H1 (cell line): ENCODE results near the gene ULK3. TPM values are rescaled to one million over a fixed set of nuclear protein-coding genes. Genes with fewer than 3 reads are reported as not detected.
A peak's percentile ranks its signal among the peaks of the same experiment; 100 is the strongest.

Experiments used
- CTCF ChIA-PET: fragments of 300-600 bp; sonication (Branson Sonifier 250); formaldehyde crosslinking; loops from one replicate; lab custom pipeline; 2021; ENCODE audit not compliant: partially characterized antibody; lab: Charles Lee
- POLR2A ChIA-PET: fragments of 300-600 bp; sonication (Branson Sonifier 250); formaldehyde crosslinking; loops from one replicate; lab custom pipeline; 2021; ENCODE audit warnings: inconsistent platforms; ENCODE audit not compliant: partially characterized antibody; lab: Charles Lee
- DNase-seq, 2 experiments: peaks; one replicate each; pipeline versions ENCODE4 v3.0.0 to v3.0.0-alpha.2; 2010 to 2022; ENCODE audit warnings: low spot score in 2 of 2, low read depth in 1 of 2, mixed read lengths in 1 of 2
- FAIRE-seq: peaks from 2 replicates; lab custom pipeline; 2011; peaks lifted over from hg19 to GRCh38; lab: Jason Lieb, UNC
- H2AFZ ChIP-seq: 2 replicates; pipeline ENCODE4 v1.8.1; 2012; ENCODE audit warnings: low read length, inconsistent platforms
- H2AK5ac ChIP-seq: 2 replicates; pipeline ENCODE4 v1.6.1; 2013; ENCODE audit warnings: low read depth, low read length
- H2BK120ac ChIP-seq: replicated peaks from 2 replicates; pipeline ENCODE3; 2013; ENCODE audit warnings: low read depth, low read length, inconsistent platforms
- H2BK12ac ChIP-seq: 2 replicates; pipeline ENCODE4 v1.6.1; 2013; ENCODE audit warnings: low read depth, low read length
- H2BK15ac ChIP-seq: 2 replicates; pipeline ENCODE4 v1.6.1; 2013; ENCODE audit warnings: low read length
- H2BK20ac ChIP-seq: 2 replicates; pipeline ENCODE4 v1.6.1; 2013; ENCODE audit warnings: low read length
- H2BK5ac ChIP-seq: 2 replicates; pipeline ENCODE4 v1.6.1; 2013; ENCODE audit warnings: low read depth, low read length
- H3K14ac ChIP-seq: 2 replicates; pipeline ENCODE4 v1.6.1; 2013; ENCODE audit warnings: inconsistent platforms; ENCODE audit not compliant: insufficient read length
- H3K18ac ChIP-seq: 2 replicates; pipeline ENCODE4 v1.6.1; 2013; ENCODE audit warnings: low read length; ENCODE audit errors: extremely low read depth
- H3K23ac ChIP-seq: 2 replicates; pipeline ENCODE4 v1.6.1; 2013; ENCODE audit warnings: inconsistent platforms; ENCODE audit not compliant: insufficient read length
- H3K23me2 ChIP-seq: 2 replicates; pipeline ENCODE4 v1.6.1; 2013; ENCODE audit warnings: low read depth, low read length
- H3K27ac ChIP-seq: 2 replicates; pipeline ENCODE4 v1.6.1; 2011; ENCODE audit warnings: low read depth, low read length, inconsistent platforms
- H3K27me3 ChIP-seq, 4 experiments: replicated peaks in 1 of 4; 1 replicate in 1 of 4; 2 replicates in 3 of 4; pipeline versions ENCODE4 v1.6.1 to v1.8.1; 2011 to 2013; ENCODE audit warnings: low read length in 3 of 4, mild to moderate bottlenecking in 3 of 4, inconsistent platforms in 2 of 4, mixed read lengths in 2 of 4, moderate library complexity in 1 of 4; ENCODE audit not compliant: control insufficient read depth in 3 of 4, insufficient read depth in 3 of 4; ENCODE audit errors: extremely low read depth in 1 of 4
- H3K36me3 ChIP-seq, 4 experiments: 2 replicates each; pipeline versions ENCODE4 v1.6.1 to v1.8.1; 2011 to 2013; ENCODE audit warnings: mild to moderate bottlenecking in 4 of 4, low read length in 3 of 4, moderate library complexity in 2 of 4, control low read depth in 1 of 4, inconsistent platforms in 1 of 4; ENCODE audit not compliant: insufficient read depth in 4 of 4, control insufficient read depth in 2 of 4
- H3K4ac ChIP-seq: replicated peaks from 2 replicates; pipeline ENCODE3; 2013; ENCODE audit warnings: low read length, low read depth, mixed read lengths, inconsistent platforms; ENCODE audit not compliant: insufficient read length
- H3K4me1 ChIP-seq, 4 experiments: replicated peaks in 1 of 4; 1 replicate in 1 of 4; 2 replicates in 3 of 4; pipeline versions ENCODE4 v1.6.1 to v1.8.1; 2011 to 2013; ENCODE audit warnings: low read length in 3 of 4, inconsistent platforms in 2 of 4, mixed read lengths in 1 of 4; ENCODE audit not compliant: insufficient read depth in 4 of 4, control insufficient read depth in 3 of 4
- H3K4me2 ChIP-seq, 2 experiments: 2 replicates each; pipeline versions ENCODE4 v1.6.1 to v1.8.1; 2011 to 2013; ENCODE audit warnings: low read depth in 2 of 2, low read length in 2 of 2, control low read depth in 1 of 2, inconsistent platforms in 1 of 2, mild to moderate bottlenecking in 1 of 2; ENCODE audit not compliant: insufficient read depth in 1 of 2
- H3K4me3 ChIP-seq, 4 experiments: fragments of 200-600, 300-600 bp in 1 of 4; sonication (generic), shearing (Covaris generic), sonication (Bioruptor Twin) in 1 of 4; 2 replicates each; pipeline versions ENCODE4 v1.5.1 to v1.8.1; 2011 to 2016; ENCODE audit warnings: low read length in 4 of 4, low read depth in 3 of 4, control low read depth in 2 of 4, inconsistent platforms in 2 of 4, mild to moderate bottlenecking in 2 of 4, mixed read lengths in 1 of 4, moderate library complexity in 1 of 4; ENCODE audit not compliant: insufficient read depth in 2 of 4; ENCODE audit errors: extremely low read depth in 1 of 4
- H3K56ac ChIP-seq: replicated peaks from 2 replicates; pipeline ENCODE3; 2013; ENCODE audit warnings: low read depth, mild to moderate bottlenecking, mixed read lengths, low read length, inconsistent platforms; ENCODE audit not compliant: insufficient read length
- H3K79me1 ChIP-seq: 2 replicates; pipeline ENCODE4 v1.6.1; 2013; ENCODE audit warnings: low read depth, low read length, control low read depth
- H3K79me2 ChIP-seq, 2 experiments: 2 replicates each; pipeline versions ENCODE4 v1.6.1 to v1.8.1; 2012 to 2013; ENCODE audit warnings: low read length in 2 of 2, mild to moderate bottlenecking in 2 of 2, inconsistent platforms in 1 of 2; ENCODE audit not compliant: insufficient read depth in 2 of 2, control insufficient read depth in 1 of 2
- H3K9ac ChIP-seq, 4 experiments: replicated peaks in 1 of 4; 1 replicate in 1 of 4; 2 replicates in 3 of 4; pipeline versions ENCODE4 v1.6.1 to v1.8.1; 2011 to 2013; ENCODE audit warnings: low read depth in 3 of 4, low read length in 3 of 4, control low read depth in 2 of 4, mild to moderate bottlenecking in 2 of 4, moderate library complexity in 2 of 4, inconsistent platforms in 1 of 4; ENCODE audit errors: extremely low read depth in 1 of 4
- H3K9me3 ChIP-seq, 2 experiments: 2 replicates each; pipeline versions ENCODE4 v1.6.1 to v1.8.1; 2012 to 2013; ENCODE audit warnings: mild to moderate bottlenecking in 2 of 2, moderate library complexity in 2 of 2, control low read depth in 1 of 2, inconsistent platforms in 1 of 2, low read depth in 1 of 2, low read length in 1 of 2, mixed read lengths in 1 of 2; ENCODE audit not compliant: insufficient read depth in 2 of 2
- H4K20me1 ChIP-seq, 2 experiments: replicated peaks in 1 of 2; 2 replicates each; pipeline versions ENCODE3 to v1.8.1; 2011 to 2013; ENCODE audit warnings: inconsistent platforms in 2 of 2, low read length in 2 of 2, mild to moderate bottlenecking in 1 of 2; ENCODE audit not compliant: insufficient read depth in 2 of 2, control insufficient read depth in 1 of 2
- H4K5ac ChIP-seq: 2 replicates; pipeline ENCODE4 v1.6.1; 2013; ENCODE audit warnings: low read length, low read depth, mixed read lengths, inconsistent platforms; ENCODE audit not compliant: insufficient read length
- H4K8ac ChIP-seq: 2 replicates; pipeline ENCODE4 v1.8.0; 2013; ENCODE audit warnings: mild to moderate bottlenecking, moderate library complexity, low read length, inconsistent platforms; ENCODE audit not compliant: insufficient read depth; ENCODE audit errors: extremely low read depth
- H4K91ac ChIP-seq: replicated peaks from 2 replicates; pipeline ENCODE3; 2013; ENCODE audit warnings: low read length, mixed read lengths, inconsistent platforms; ENCODE audit not compliant: insufficient read length
- ASH2L ChIP-seq: fragments of 200-600, 300-600 bp; sonication (generic); IDR thresholded peaks from one replicate; pipeline ENCODE4 v1.7.1; 2017; ENCODE audit warnings: low read length
- BRCA1 ChIP-seq: IDR thresholded peaks from 2 replicates; pipeline ENCODE4 v1.6.1; 2012; ENCODE audit warnings: low read depth, low read length, improper control_type of control experiment
- GABPA ChIP-seq: IDR thresholded peaks from 2 replicates; pipeline ENCODE4 v1.6.1; 2011; ENCODE audit warnings: mild to moderate bottlenecking, low read length, moderate library complexity, borderline replicate concordance; ENCODE audit not compliant: insufficient read depth
- KDM4A ChIP-seq: IDR thresholded peaks from one replicate; pipeline ENCODE4 v1.7.1; 2012; ENCODE audit warnings: low read depth, mild to moderate bottlenecking, moderate library complexity, low read length, inconsistent platforms; ENCODE audit not compliant: severe bottlenecking
- MAX ChIP-seq: IDR thresholded peaks from 2 replicates; pipeline ENCODE4 v1.6.1; 2012; ENCODE audit warnings: inconsistent platforms
- POLR2AphosphoS5 ChIP-seq: IDR thresholded peaks from 2 replicates; pipeline ENCODE4 v1.6.1; 2011; ENCODE audit warnings: low read depth, low read length
- SIRT6 ChIP-seq: IDR thresholded peaks from one replicate; pipeline ENCODE4 v1.7.1; 2012; ENCODE audit warnings: low read length, inconsistent platforms
- TBP ChIP-seq: IDR thresholded peaks from 2 replicates; pipeline ENCODE4 v1.6.1; 2011; ENCODE audit warnings: low read depth, low read length, improper control_type of control experiment
- WGBS, 2 experiments: shearing (Covaris generic) in 1 of 2; methylation state at CpG; one replicate each; pipeline versions ENCODE4 v1.1.6 to v1.1.7; 2013 to 2015; ENCODE audit warnings: low lambda C conversion rate in 2 of 2, mixed read lengths in 2 of 2, inconsistent platforms in 1 of 2, low coverage in 1 of 2, missing lambda C conversion rate in 1 of 2; ENCODE audit not compliant: insufficient replicate concordance in 2 of 2, insufficient coverage in 1 of 2, insufficient read length in 1 of 2; ENCODE audit errors: extremely low coverage in 1 of 2, missing lambda C conversion rate in 1 of 2; 5-methylcytosine and 5-hydroxymethylcytosine counted together
- polyA plus RNA-seq, 7 experiments: library from polyadenylated mRNA; depleted of rRNA in 3 of 7; stranded (reverse) in 5 of 7; unstranded in 2 of 7; fragments of >200 nt in 5 of 7; fragments of 200-250 nt in 2 of 7; gene quantifications; 1 replicate in 5 of 7; 2 replicates in 1 of 7; 4 replicates in 1 of 7; pipeline versions ENCODE4 v1.2.1 to v1.2.3, GENCODE V29; 2011 to 2013; ENCODE audit warnings: missing spikeins in 2 of 7, mixed read lengths in 2 of 7
- total RNA-seq: library from RNA; stranded (reverse); fragmentation: NEBNext Ultra II Directional; extraction: Animal tissue kit (Norgen Biotek cat#: 25700); gene quantifications from 2 replicates; pipeline ENCODE4 v1.2.1, GENCODE V29; 2021
- TF ChIP-seq, protein P1 (sequence below): IDR thresholded peaks from 2 replicates; pipeline ENCODE4 v1.6.1; 2012; ENCODE audit warnings: low read length, inconsistent platforms

The ULK3 gene
- total and polyA plus RNA-seq, 2 of the 8 experiments (the other 6 are each of a cell fraction or from before 2014, with no cell fraction given): 27.1 to 34.4 TPM

DNA sequence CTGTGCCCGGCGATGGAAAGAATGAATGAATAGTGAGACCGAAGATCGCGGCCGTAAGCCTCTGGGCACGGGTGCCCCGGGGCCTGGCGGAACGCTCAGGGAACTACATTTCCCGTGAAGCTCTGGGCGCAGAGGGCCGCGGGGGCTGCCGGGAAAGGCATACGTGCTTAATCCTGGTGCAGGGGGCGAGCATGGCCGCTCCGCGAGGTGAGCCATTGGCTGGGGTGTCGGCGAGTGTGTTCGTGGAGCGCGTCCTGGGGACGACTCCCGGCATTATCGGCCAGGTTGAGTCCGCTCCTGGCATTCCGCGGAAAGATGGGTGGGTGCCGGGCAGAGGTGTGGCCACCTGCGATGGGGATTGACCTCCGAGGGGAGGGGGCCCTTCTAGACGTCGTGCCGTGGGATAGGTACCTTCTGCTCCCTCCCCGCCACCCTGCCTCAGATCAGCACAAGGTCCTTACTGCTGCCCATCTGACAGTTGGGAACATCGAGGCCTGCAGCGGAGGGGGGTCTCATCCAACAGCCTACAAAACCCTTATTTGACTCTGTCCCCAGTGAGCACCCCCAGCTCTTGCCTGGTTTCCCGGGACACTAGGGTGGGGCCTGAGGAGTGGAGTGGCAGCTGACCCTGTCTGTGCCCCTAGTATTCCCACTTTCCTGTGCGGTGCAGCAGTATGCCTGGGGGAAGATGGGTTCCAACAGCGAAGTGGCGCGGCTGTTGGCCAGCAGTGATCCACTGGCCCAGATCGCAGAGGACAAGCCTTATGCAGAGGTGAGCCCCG is 47.1 kb upstream of the ULK3 start, which contains the start of gene MPI:
Gene MPI (plus strand): TSS at position 160 of the 782 bp plus-strand sequence. CDS start 32 bp downstream, at position 192.
- no peaks in the 10 kb centered on the region for H3K27me3 ChIP-seq
- H2BK12ac ChIP-seq: 0 out of 2 replicates have a peak within 1 kb of the TSS, but pooled peaks have one; percentile 88
- peaks cover 9% of the 10 kb centered on the region for H3K23me2 ChIP-seq
- H4K8ac ChIP-seq: peak within 1 kb of the TSS; percentile 89; the same call in 1 of the 2 replicates
- ChIA-PET CTCF (interaction anchor here (0.9 to 6.2 kb wide), 6 partner anchors 11 to 119 kb away, joined by 3 to 54 read pairs (median 3); partner anchors contain the start of gene SCAMP2), POLR2A (interaction anchor here (0.6 to 7.0 kb wide), 15 partner anchors 10 to 131 kb away, joined by 3 to 116 read pairs (median 4); partner anchors contain the start of genes FAM219B and SCAMP2)
- peak within 1 kb of the TSS; percentile 80 to 96 (median 88) for H3K4me3 ChIP-seq
- H3K4me1 ChIP-seq: peaks cover 0 to 4% (median 2%) of the 10 kb centered on the region in 4 experiments; a peak in 4 of 7 replicates
- H2AFZ ChIP-seq: peak within 1 kb of the TSS; percentile 99
- H4K91ac ChIP-seq: peak within 1 kb of the TSS; percentile 96
- no peak within 1 kb of the TSS for H3K14ac ChIP-seq
- H3K4ac ChIP-seq: no peak within 1 kb of the TSS
- no peaks in the 10 kb centered on the region for H3K79me1 ChIP-seq
- no peaks in the 10 kb centered on the region for H3K9me3 ChIP-seq
- peak within 1 kb of the TSS; percentile 90 for H3K4me2 ChIP-seq
- no peaks in the 10 kb centered on the region for H4K20me1 ChIP-seq
- peak within 1 kb of the TSS; percentile 86 for H4K5ac ChIP-seq
- H3K18ac ChIP-seq: peak within 1 kb of the TSS; percentile 88
- H2BK15ac ChIP-seq: peak within 1 kb of the TSS; percentile 82; the same call in 1 of the 2 replicates
- H3K56ac ChIP-seq: peak within 1 kb of the TSS; percentile 93
- FAIRE-seq (no peak), DNase-seq (peak in 1 of 2 experiments; percentile 93)
- 4% methylated on average over 45 of the region's 47 CpGs; no CpG with 5 or more reads in 1 of the 2 experiments for WGBS, 2 experiments
- H3K27ac ChIP-seq: peak within 1 kb of the TSS; percentile 90
- H2AK5ac ChIP-seq: peak within 1 kb of the TSS; percentile 75; the same call in 1 of the 2 replicates
- H2BK20ac ChIP-seq: no peak within 1 kb of the TSS
- H3K36me3 ChIP-seq: peaks cover 5 to 18% (median 14%) of the 10 kb centered on the region in 4 experiments; a peak in 5 of 8 replicates
- H3K23ac ChIP-seq: no peak within 1 kb of the TSS
- H2BK5ac ChIP-seq: peak within 1 kb of the TSS; percentile 80; the same call in 1 of the 2 replicates
- no peaks in the 10 kb centered on the region for H3K79me2 ChIP-seq
- no peak within 1 kb of the TSS for H2BK120ac ChIP-seq
- peak within 1 kb of the TSS in 3 of 4 experiments; percentile 89 to 97 (median 95); a peak in 6 of 7 replicates for H3K9ac ChIP-seq
- TF ChIP-seq, protein P1, sequence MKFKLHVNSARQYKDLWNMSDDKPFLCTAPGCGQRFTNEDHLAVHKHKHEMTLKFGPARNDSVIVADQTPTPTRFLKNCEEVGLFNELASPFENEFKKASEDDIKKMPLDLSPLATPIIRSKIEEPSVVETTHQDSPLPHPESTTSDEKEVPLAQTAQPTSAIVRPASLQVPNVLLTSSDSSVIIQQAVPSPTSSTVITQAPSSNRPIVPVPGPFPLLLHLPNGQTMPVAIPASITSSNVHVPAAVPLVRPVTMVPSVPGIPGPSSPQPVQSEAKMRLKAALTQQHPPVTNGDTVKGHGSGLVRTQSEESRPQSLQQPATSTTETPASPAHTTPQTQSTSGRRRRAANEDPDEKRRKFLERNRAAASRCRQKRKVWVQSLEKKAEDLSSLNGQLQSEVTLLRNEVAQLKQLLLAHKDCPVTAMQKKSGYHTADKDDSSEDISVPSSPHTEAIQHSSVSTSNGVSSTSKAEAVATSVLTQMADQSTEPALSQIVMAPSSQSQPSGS: no peak; the same call in 1 of the 2 replicates
- TF ChIP-seq GABPA (no peak), BRCA1 (no peak), MAX (peak; percentile 75), POLR2AphosphoS5 (peak; percentile 92), TBP (peak; percentile 82), KDM4A (peak; percentile 93), ASH2L (peak; percentile 96), SIRT6 (no peak)
